Omental fat pad (tissue), 4 donors: Measurements from ENCODE around the gene TXNRD3. TPM values are rescaled to one million over a fixed set of nuclear protein-coding genes. Genes with fewer than 3 reads are reported as not detected.

ENCODE experiments used
- ATAC-seq: fragments of 150-250 bp; one replicate; pipeline ENCODE4 v1.9.1; 2016; ENCODE audit warnings: mild to moderate bottlenecking, moderate library complexity; ENCODE audit not compliant: low FRiP score
- DNase-seq: peaks from one replicate; pipeline ENCODE4 v3.0.0-alpha.2; 2019; ENCODE audit warnings: low spot score
- small RNA-seq: library from RNA; depleted of rRNA; stranded (forward); fragments of <200 nt; gene quantifications from one replicate; pipeline ENCODE3, GENCODE V24; 2016
- total RNA-seq, 4 donors: library from RNA; depleted of rRNA; stranded (reverse); fragments of >200 nt; gene quantifications; one replicate each; pipeline ENCODE4 v1.1.0, GENCODE V29; 2016
- TF ChIP-seq, protein P1 (sequence below), 3 donors: fragments of 450-650 bp; IDR thresholded peaks; one replicate each; pipeline ENCODE4 v1.5.1; 2016 to 2017; ENCODE audit warnings: antibody characterized with exemption in 3 of 3, mild to moderate bottlenecking in 3 of 3, moderate library complexity in 2 of 3

TXNRD3 gene
- total RNA-seq, 4 donors from 2014 or later: 6.4 to 12.5 (median 8.3) TPM

DNA sequence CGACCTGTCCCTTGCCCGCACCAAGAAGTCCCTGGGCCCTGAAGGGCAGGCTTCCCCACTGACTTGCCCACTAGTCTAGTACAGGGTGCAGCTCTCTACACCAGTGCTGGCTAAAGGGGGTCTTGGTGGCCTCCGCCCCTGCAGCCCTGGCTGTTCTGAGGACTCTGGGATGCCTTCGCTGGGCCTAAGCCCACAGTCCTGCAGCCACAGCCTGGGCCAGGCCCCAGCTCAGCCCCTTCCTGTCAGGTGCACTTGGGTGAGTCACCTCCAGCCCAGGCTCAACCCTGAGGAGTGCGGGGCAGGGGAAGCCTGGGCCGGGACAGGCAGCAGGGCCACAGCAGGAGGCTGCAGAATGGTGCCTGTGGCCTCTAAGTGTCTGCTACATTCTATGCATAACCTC, 97.2 kb downstream of the TXNRD3 start:
- TF ChIP-seq, protein P1, sequence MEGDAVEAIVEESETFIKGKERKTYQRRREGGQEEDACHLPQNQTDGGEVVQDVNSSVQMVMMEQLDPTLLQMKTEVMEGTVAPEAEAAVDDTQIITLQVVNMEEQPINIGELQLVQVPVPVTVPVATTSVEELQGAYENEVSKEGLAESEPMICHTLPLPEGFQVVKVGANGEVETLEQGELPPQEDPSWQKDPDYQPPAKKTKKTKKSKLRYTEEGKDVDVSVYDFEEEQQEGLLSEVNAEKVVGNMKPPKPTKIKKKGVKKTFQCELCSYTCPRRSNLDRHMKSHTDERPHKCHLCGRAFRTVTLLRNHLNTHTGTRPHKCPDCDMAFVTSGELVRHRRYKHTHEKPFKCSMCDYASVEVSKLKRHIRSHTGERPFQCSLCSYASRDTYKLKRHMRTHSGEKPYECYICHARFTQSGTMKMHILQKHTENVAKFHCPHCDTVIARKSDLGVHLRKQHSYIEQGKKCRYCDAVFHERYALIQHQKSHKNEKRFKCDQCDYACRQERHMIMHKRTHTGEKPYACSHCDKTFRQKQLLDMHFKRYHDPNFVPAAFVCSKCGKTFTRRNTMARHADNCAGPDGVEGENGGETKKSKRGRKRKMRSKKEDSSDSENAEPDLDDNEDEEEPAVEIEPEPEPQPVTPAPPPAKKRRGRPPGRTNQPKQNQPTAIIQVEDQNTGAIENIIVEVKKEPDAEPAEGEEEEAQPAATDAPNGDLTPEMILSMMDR (IDR thresholded peaks at IDR 0.05): no peak
- DNase-seq (no peak), ATAC-seq (no peak)

DNA sequence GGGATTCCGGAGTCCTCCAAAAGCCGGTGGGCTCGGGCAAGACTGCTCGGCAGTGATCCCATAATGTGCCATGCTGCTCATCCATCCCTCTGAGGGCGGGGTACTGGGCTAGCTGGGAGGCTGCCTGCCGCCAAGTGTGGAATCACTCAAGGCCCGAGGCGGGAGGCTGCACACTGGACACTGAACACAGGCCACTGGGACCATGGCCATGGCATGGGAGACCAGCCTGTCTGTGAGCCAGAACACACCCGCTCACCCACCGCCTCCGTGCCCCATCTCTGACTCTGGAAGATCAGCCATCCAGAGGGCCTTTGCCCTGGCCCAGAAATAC, 97.5 kb downstream of the TXNRD3 start:
- TF ChIP-seq, protein P1 (IDR thresholded peaks at IDR 0.05): no peak
- no peak for DNase-seq
- no peak for ATAC-seq

Small RNAs within 50 kb of the gene (small RNA-seq; reads per million reads assigned to genes)
- 0.52 reads per million for gene RNA5SP138

Other genes with a start within 250 kb of the TXNRD3 start
- 10 to 100 TPM; 22.7 to 47.0 (median 27.9) TPM for gene ZXDC, start 179.2 kb downstream of the TXNRD3 start, total RNA-seq
- not detected for gene UROC1, start 137.4 kb downstream of the TXNRD3 start, total RNA-seq
- gene CHST13, start 131.0 kb downstream of the TXNRD3 start, total RNA-seq: 1 to 10 TPM in 2 of 4 donors, under 1 TPM in 1, not detected in 1; 0.46 to 2.3 (median 1.7) TPM
- not detected for gene C3orf22, start 96.2 kb downstream of the TXNRD3 start, total RNA-seq
- gene CHCHD6, start 49.1 kb upstream of the TXNRD3 start, total RNA-seq: 10 to 100 TPM in 2 of 4 donors, 1 to 10 TPM in 2; 7.5 to 19.7 (median 11.5) TPM